ENCODE measurements around the gene NDUFS3. TPM values are rescaled to one million over a fixed set of nuclear protein-coding genes. Genes with fewer than 3 reads are reported as not detected.
"Not testable (repeated sequence)": the region's sequence is repeated elsewhere in the genome, so short reads cannot be mapped to it uniquely, and the experiment has no call there.

The NDUFS3 gene
- total RNA-seq, 1 donor: 35.3 TPM

- Histone ChIP-seq H3K4me3 (ENCODE audit: low read length) (peak overlapping the region; percentile 9), H3K9me3 (ENCODE audit: low read depth, low read length) (no peaks in the 10 kb centered on the region), H3K4me1 (ENCODE audit: insufficient read depth, low read length) (peaks cover 64% of the 10 kb centered on the region), H3K27me3 (ENCODE audit: insufficient read depth, low read length) (no peaks in the 10 kb centered on the region)
These were observed 27.8 kb upstream of the NDUFS3 start for GRCh38 chr11:47551086-47551485.

GRCh38 chr11:47552056-47552565 lies 26.8 kb upstream of the NDUFS3 start:
- Histone ChIP-seq H3K4me1 (ENCODE audit: insufficient read depth, low read length) (peaks cover 58% of the 10 kb centered on the region), H3K27me3 (ENCODE audit: insufficient read depth, low read length) (no peaks in the 10 kb centered on the region), H3K9me3 (ENCODE audit: low read depth, low read length) (no peaks in the 10 kb centered on the region), H3K4me3 (ENCODE audit: low read length) (peak overlapping the region; percentile 94)

- peaks cover 51% of the 10 kb centered on the region for H3K4me1 ChIP-seq (ENCODE audit: insufficient read depth, low read length)
These were observed 26.1 kb upstream of the NDUFS3 start, which contains the start of gene CELF1 for GRCh38 chr11:47552566-47553405. Gene CELF1, minus strand, starts transcription at chr11:47553132. Its CDS starts 53,609 bp downstream, at chr11:47499523.

DNA sequence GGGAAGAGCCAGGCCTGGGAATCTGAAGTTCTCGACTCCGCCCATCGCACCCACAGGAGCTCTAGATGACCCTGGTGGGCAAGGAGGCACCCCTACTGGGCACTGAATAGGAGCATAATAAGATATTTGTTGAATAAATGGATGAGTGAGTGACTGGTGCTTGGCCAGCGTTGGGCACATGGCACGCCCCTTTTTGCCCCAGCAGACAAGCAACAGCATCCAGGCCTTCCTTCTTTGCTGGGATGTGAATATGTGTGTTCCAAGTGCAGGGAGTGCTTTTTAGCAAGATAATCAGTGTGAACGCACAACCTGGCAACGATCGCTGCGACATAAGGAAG lies 25.5 kb upstream of the NDUFS3 start:
- H3K4me3 ChIP-seq (ENCODE audit: low read length): peak overlapping the region; percentile 94
- no peaks in the 10 kb centered on the region for H3K27me3 ChIP-seq (ENCODE audit: insufficient read depth, low read length)
- no peaks in the 10 kb centered on the region for H3K9me3 ChIP-seq (ENCODE audit: low read depth, low read length)
- peaks cover 45% of the 10 kb centered on the region for H3K4me1 ChIP-seq (ENCODE audit: insufficient read depth, low read length)

More at GRCh38 chr11:47552566-47553405, 26.1 kb upstream of the NDUFS3 start, which contains the start of gene CELF1:
- H3K4me3 ChIP-seq (ENCODE audit: low read length): peak within 1 kb of the TSS; percentile 94
- no peaks in the 10 kb centered on the region for H3K27me3 ChIP-seq (ENCODE audit: insufficient read depth, low read length)
- H3K9me3 ChIP-seq (ENCODE audit: low read depth, low read length): no peaks in the 10 kb centered on the region

- H3K9me3 ChIP-seq (ENCODE audit: low read depth, low read length); H3K4me3 ChIP-seq (ENCODE audit: low read length); H3K27me3 ChIP-seq (ENCODE audit: insufficient read depth, low read length): not testable (repeated sequence)
- H3K4me1 ChIP-seq (ENCODE audit: insufficient read depth, low read length): peaks cover 18% of the 10 kb centered on the region
These were observed 21.9 kb upstream of the NDUFS3 start for GRCh38 chr11:47557004-47557403.

DNA sequence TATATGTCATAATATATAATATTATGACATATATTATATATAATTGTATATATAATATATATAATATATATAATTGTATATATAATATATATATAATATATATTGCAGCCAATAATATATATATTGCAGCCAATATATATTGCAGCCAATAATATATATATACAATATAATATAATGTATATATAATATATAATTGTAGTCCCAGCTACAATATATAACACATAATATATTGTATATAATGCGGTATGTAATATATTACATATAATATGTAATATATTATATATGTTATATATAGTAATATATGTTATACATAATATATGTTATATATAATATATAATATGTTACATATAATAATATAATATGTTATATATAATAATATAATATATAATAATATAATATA lies 20.2 kb upstream of the NDUFS3 start:
- no peaks in the 10 kb centered on the region for H3K9me3 ChIP-seq (ENCODE audit: low read depth, low read length)
- H3K27me3 ChIP-seq (ENCODE audit: insufficient read depth, low read length): no peaks in the 10 kb centered on the region
- H3K4me3 ChIP-seq (ENCODE audit: low read length): no peak overlapping the region
- peaks cover 9% of the 10 kb centered on the region for H3K4me1 ChIP-seq (ENCODE audit: insufficient read depth, low read length)

DNA sequence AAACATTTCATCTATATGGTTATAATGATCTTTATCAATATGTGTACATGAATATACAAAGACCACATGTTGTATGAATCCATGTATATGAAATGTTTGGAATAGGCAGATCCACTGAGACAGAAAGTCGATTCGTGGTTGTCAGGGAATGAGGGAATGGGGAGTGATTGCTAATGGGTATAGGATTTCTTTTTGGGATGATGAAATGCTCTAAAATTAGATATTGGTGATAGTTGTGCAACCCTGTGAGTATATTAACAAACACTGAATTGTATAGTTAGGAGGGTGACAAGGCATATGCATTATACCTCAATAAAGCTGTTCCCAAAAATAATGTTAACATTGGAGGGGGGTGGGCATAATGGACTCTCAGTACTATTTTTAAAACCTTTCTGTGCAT lies 18.4 kb upstream of the NDUFS3 start:
- H3K9me3 ChIP-seq (ENCODE audit: low read depth, low read length): no peaks in the 10 kb centered on the region
- no peak overlapping the region for H3K4me3 ChIP-seq (ENCODE audit: low read length)

GRCh38 chr11:47562393-47562792 lies 16.5 kb upstream of the NDUFS3 start:
- not testable (repeated sequence) for H3K9me3 ChIP-seq (ENCODE audit: low read depth, low read length); H3K4me3 ChIP-seq (ENCODE audit: low read length); H3K27me3 ChIP-seq (ENCODE audit: insufficient read depth, low read length)
- peaks cover 30% of the 10 kb centered on the region for H3K4me1 ChIP-seq (ENCODE audit: insufficient read depth, low read length)

More for the DNA sequence above, 18.4 kb upstream of the NDUFS3 start:
- Histone ChIP-seq H3K27me3 (ENCODE audit: insufficient read depth, low read length) (no peaks in the 10 kb centered on the region), H3K4me1 (ENCODE audit: insufficient read depth, low read length) (peaks cover 17% of the 10 kb centered on the region)

DNA sequence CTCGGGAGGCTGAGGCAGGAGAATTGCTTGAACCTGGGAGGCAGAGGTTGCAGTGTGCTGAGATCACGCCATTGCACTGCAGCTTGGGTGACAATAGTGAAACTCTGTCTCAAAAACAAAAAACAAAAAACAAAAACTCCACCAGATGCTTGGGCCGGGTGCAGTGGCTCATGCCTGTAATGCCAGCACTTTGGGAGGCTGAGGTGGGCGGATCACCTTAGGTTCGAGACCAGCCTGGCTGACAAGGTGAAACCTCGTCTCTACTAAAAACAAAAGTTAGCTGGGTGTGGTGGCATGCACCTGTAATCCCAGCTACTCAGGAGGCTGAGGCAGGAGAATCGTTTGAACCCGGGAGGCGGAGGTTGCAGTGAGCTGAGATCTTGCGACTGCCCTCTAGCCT lies 14.5 kb upstream of the NDUFS3 start:
- not testable (repeated sequence) for H3K4me3 ChIP-seq (ENCODE audit: low read length); H3K9me3 ChIP-seq (ENCODE audit: low read depth, low read length); H3K27me3 ChIP-seq (ENCODE audit: insufficient read depth, low read length)
- H3K4me1 ChIP-seq (ENCODE audit: insufficient read depth, low read length): peaks cover 30% of the 10 kb centered on the region

DNA sequence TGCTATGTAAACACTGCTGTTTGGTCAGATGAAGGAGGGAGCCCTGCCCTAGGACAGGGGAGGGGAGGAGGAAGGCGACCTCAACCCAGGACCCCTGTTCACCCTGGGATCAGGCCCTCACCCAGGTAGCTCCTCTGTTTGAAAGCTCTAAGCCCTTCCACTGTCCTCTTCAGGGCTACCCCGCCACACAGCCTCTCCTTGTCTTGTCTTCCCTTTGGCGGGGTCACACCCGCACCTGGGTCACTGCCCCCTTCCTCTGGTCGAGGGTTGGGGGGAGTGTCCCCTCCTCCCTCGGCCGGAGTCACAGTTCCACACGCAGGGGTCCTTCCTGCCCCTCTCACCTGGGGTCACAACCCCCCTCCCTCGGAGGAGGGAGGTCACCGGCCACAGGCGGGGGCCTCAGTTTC lies 13.9 kb upstream of the NDUFS3 start:
- H3K4me3 ChIP-seq (ENCODE audit: low read length): peak overlapping the region; percentile 85
- no peaks in the 10 kb centered on the region for H3K27me3 ChIP-seq (ENCODE audit: insufficient read depth, low read length)
- no peaks in the 10 kb centered on the region for H3K9me3 ChIP-seq (ENCODE audit: low read depth, low read length)
- peaks cover 30% of the 10 kb centered on the region for H3K4me1 ChIP-seq (ENCODE audit: insufficient read depth, low read length)

DNA sequence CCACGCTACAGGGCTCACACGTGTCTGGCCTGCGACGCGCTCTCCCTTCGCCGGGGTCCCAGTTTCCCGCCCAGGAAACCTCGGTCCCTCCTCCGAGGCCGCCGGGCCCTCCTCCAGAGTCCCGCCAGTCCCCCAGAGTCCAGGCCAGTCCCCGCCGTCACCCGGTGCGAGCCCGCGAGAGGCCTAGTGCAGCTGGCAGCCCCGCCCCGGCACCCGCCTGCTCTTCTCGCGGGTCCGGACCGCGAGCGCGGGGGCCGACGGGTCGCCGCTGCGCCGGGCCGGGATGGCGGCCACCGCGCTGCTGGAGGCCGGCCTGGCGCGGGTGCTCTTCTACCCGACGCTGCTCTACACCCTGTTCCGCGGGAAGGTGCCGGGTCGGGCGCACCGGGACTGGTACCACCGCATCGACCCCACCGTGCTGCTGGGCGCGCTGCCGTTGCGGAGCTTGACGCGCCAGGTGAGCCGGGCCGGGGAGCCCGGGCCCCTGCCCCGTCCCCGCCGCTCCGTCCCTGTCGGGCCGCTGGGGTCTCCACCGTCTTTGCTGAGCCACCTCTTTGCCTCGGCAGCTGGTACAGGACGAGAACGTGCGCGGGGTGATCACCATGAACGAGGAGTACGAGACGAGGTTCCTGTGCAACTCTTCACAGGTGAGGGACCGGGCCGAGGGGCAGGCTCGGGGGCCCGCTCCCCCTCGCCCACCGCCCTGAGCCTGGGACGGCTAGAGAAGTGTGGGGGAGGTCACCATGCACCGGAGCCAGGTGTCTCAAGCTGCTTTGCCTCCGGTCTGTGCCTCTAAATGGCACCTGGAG lies 13.3 kb upstream of the NDUFS3 start, which contains the start of gene PTPMT1:
TSS of gene PTPMT1 (plus strand) at position 260 of the 809 bp plus-strand sequence. CDS start at position 284, 24 bp downstream.
- Histone ChIP-seq H3K27me3 (ENCODE audit: insufficient read depth, low read length) (no peaks in the 10 kb centered on the region), H3K4me1 (ENCODE audit: insufficient read depth, low read length) (peaks cover 24% of the 10 kb centered on the region), H3K4me3 (ENCODE audit: low read length) (peak within 1 kb of the TSS; percentile 85), H3K9me3 (ENCODE audit: low read depth, low read length) (no peaks in the 10 kb centered on the region)

DNA sequence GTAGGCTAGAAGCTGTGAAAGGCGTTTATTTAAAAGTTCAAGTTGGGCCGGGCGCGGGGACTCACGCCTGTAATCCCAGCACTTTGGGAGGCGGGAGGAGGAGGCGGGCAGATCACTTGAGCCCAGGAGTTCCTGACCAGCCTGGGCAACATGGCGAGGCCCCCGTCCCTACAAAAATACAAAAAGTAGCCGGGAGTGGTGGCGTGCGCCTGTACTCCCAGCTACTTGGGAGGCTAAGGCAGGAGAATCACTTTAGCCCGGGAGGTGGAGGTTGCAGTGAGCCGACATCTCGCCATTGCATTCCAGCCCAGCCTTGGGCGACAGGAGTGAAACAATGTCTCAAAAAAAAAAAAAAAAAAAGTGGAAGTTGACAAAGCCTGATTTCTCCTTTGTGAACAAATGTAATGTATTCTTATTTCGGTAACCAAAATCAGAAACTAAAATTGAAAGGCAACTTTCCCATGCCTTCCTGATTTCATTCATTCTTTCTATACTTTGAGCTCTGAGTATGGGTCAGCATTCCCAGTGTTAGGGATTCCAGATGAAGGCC lies 12.7 kb upstream of the NDUFS3 start:
- H3K9me3 ChIP-seq (ENCODE audit: low read depth, low read length): no peaks in the 10 kb centered on the region
- no peaks in the 10 kb centered on the region for H3K27me3 ChIP-seq (ENCODE audit: insufficient read depth, low read length)
- peak overlapping the region; percentile 85 for H3K4me3 ChIP-seq (ENCODE audit: low read length)
- peaks cover 22% of the 10 kb centered on the region for H3K4me1 ChIP-seq (ENCODE audit: insufficient read depth, low read length)

GRCh38 chr11:47569646-47570045 lies 9.2 kb upstream of the NDUFS3 start:
- Histone ChIP-seq H3K27me3 (ENCODE audit: insufficient read depth, low read length) (no peaks in the 10 kb centered on the region), H3K9me3 (ENCODE audit: low read depth, low read length) (no peaks in the 10 kb centered on the region), H3K4me1 (ENCODE audit: insufficient read depth, low read length) (peaks cover 19% of the 10 kb centered on the region), H3K4me3 (ENCODE audit: low read length) (no peak overlapping the region)

DNA sequence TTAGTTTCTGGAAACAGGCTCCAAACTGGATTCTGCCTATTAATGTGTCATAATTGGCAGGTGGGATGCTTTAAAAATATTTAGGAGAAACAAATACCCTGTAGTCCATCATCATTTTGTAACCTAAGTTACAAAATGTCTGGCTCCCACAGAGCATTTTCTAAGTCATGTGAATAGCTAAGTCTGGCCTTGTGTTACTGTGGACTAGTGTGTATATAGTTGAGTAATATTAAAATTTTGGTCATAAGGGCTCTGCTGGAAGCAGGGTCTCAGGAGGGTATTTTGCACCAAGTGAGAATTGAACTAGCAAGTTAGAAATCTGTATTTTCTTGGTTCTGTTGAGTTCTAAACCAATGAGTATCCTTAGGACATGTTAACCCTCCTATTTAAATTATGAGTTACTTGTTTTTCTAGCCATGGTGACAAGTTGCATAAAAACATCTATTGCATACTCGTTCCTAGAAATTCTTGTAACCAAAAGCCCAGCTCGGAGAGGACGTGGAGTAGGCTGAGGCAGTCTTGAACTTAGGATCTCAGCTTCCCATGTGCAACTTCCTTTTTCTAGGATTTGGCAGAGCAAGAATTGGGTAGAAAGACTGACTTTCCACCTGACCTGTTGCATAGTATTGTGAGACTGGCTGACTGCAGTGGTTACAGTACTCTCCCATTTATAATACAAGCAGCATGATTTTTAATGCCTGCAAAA lies 8.1 kb upstream of the NDUFS3 start:
- Histone ChIP-seq H3K27me3 (ENCODE audit: insufficient read depth, low read length) (no peaks in the 10 kb centered on the region), H3K9me3 (ENCODE audit: low read depth, low read length) (no peaks in the 10 kb centered on the region), H3K4me1 (ENCODE audit: insufficient read depth, low read length) (peaks cover 13% of the 10 kb centered on the region)

More for the DNA sequence above, 8.1 kb upstream of the NDUFS3 start:
- no peak overlapping the region for H3K4me3 ChIP-seq (ENCODE audit: low read length)
